Calu3 (cell line): ENCODE data around the gene IHH. TPM values are rescaled to one million over a fixed set of nuclear protein-coding genes. Genes with fewer than 3 reads are reported as not detected.

Experiments
- BruUV-seq: library from RNA; stranded (reverse); fragments of 400-500 nt; replicated peaks from 2 replicates; lab custom pipeline; 2021; lab: Mats Ljungman, UMichigan
- CTCF ChIA-PET: fragments of 300-600 bp; sonication (Branson Sonifier 250); formaldehyde crosslinking; loops from one replicate; lab custom pipeline; 2022; ENCODE audit warnings: antibody characterized with exemption; lab: Charles Lee
- DNase-seq: peaks from one replicate; pipeline ENCODE4 v3.0.0; 2022
- H3K27ac Mint-ChIP-seq: one replicate; pipeline ENCODE4 v1.8.0; 2022; ENCODE audit warnings: mixed read lengths; ENCODE audit not compliant: unreplicated experiment
- H3K27me3 Mint-ChIP-seq: one replicate; pipeline ENCODE4 v1.8.0; 2022; ENCODE audit warnings: mixed read lengths; ENCODE audit not compliant: unreplicated experiment
- H3K36me3 Mint-ChIP-seq: one replicate; pipeline ENCODE4 v1.8.0; 2022; ENCODE audit warnings: mild to moderate bottlenecking, moderate library complexity, mixed read lengths; ENCODE audit not compliant: insufficient read depth, unreplicated experiment
- H3K4me1 Mint-ChIP-seq: one replicate; pipeline ENCODE4 v1.8.0; 2022; ENCODE audit warnings: mild to moderate bottlenecking, low read depth, mixed read lengths; ENCODE audit not compliant: unreplicated experiment
- H3K4me3 Mint-ChIP-seq: one replicate; pipeline ENCODE4 v1.8.0; 2022; ENCODE audit warnings: mild to moderate bottlenecking, low read depth, moderate library complexity, mixed read lengths; ENCODE audit not compliant: unreplicated experiment
- H3K9me3 Mint-ChIP-seq: one replicate; pipeline ENCODE4 v1.8.0; 2022; ENCODE audit warnings: low read depth, mixed read lengths; ENCODE audit not compliant: unreplicated experiment
- intact Hi-C: fragments of 100-400 bp; cut with micrococcal nuclease; formaldehyde crosslinking; loops from one replicate; pipeline ENCODE4 v1.10.0; 2022; ENCODE audit not compliant: unreplicated experiment
- total RNA-seq: library from RNA; stranded (reverse); gene quantifications from 2 replicates; pipeline ENCODE4 v1.2.3, GENCODE V29; 2022
- TF ChIP-seq, protein P1 (sequence below): fragments of 200-600 bp; IDR thresholded peaks from one replicate; pipeline ENCODE4 v1.8.0; 2022; ENCODE audit warnings: antibody characterized with exemption; ENCODE audit not compliant: unreplicated experiment

Gene IHH
- total RNA-seq, 1 experiment from 2014 or later = 9.0 TPM

DNA sequence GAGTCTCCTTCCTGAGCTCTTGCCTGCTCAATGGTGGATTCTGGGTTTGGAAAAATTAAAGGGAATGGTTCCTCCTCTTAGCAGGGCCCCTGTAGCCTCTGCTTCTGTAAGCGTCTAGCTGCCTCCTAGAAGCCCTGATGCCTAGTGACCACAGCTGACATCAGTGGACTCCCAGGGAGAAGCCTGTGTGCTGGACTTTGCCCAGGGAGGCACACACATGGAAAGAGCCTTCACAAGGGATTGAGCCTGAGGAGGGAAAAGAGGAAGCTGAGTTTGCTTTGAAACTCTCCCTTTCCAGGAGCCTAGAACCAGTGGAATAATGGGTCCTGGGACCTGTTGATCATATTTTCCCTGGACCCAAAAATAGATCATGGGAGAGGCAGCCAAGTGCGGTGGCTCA is 18.0 kb downstream of the IHH start:
- Mint-ChIP-seq H3K4me3 (no peak overlapping the region), H3K27me3 (no peaks in the 10 kb centered on the region), H3K9me3 (no peaks in the 10 kb centered on the region), H3K4me1 (peaks cover 42% of the 10 kb centered on the region), H3K36me3 (peaks cover 6% of the 10 kb centered on the region), H3K27ac (peak overlapping the region; percentile 53)
- DNase-seq = no peak
- TF ChIP-seq, protein P1, sequence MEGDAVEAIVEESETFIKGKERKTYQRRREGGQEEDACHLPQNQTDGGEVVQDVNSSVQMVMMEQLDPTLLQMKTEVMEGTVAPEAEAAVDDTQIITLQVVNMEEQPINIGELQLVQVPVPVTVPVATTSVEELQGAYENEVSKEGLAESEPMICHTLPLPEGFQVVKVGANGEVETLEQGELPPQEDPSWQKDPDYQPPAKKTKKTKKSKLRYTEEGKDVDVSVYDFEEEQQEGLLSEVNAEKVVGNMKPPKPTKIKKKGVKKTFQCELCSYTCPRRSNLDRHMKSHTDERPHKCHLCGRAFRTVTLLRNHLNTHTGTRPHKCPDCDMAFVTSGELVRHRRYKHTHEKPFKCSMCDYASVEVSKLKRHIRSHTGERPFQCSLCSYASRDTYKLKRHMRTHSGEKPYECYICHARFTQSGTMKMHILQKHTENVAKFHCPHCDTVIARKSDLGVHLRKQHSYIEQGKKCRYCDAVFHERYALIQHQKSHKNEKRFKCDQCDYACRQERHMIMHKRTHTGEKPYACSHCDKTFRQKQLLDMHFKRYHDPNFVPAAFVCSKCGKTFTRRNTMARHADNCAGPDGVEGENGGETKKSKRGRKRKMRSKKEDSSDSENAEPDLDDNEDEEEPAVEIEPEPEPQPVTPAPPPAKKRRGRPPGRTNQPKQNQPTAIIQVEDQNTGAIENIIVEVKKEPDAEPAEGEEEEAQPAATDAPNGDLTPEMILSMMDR = no peak
- BruUV-seq = no TSS peak
- CTCF ChIA-PET = interaction anchor here (0.9 to 3.2 kb wide), 3 partner anchors 13 to 77 kb away, joined by 3 to 20 read pairs (median 3); no protein-coding TSS in a partner anchor
- intact Hi-C loops = no loop called here

GRCh38 chr2:219042157-219042556 is 18.6 kb downstream of the IHH start:
- no TSS peak for BruUV-seq
- TF ChIP-seq, protein P1 = no peak
- Mint-ChIP-seq H3K36me3 (peaks cover 6% of the 10 kb centered on the region), H3K4me1 (peaks cover 42% of the 10 kb centered on the region), H3K27ac (no peak overlapping the region), H3K4me3 (no peak overlapping the region), H3K9me3 (no peaks in the 10 kb centered on the region), H3K27me3 (no peaks in the 10 kb centered on the region)
- no peak for DNase-seq
- CTCF ChIA-PET = interaction anchor here (0.7 to 3.2 kb wide), 4 partner anchors 12 to 115 kb away, joined by 3 to 20 read pairs (median 3); no protein-coding TSS in a partner anchor
- intact Hi-C loops = no loop called here

- BruUV-seq = no TSS peak
- Mint-ChIP-seq H3K36me3 (peaks cover 6% of the 10 kb centered on the region), H3K27ac (peak within 1 kb of the TSS; percentile 18), H3K27me3 (no peaks in the 10 kb centered on the region), H3K4me1 (peaks cover 41% of the 10 kb centered on the region), H3K4me3 (peak within 1 kb of the TSS; percentile 74), H3K9me3 (no peaks in the 10 kb centered on the region)
- CTCF ChIA-PET = interaction anchor here (0.7 to 3.2 kb wide), 3 partner anchors 12 to 116 kb away, joined by 3 to 20 read pairs (median 4); no protein-coding TSS in a partner anchor
- intact Hi-C loops = no loop called here
- DNase-seq = peak; percentile 77
- TF ChIP-seq, protein P1 = no peak
These were observed 19.5 kb downstream of the IHH start, which contains the start of gene CFAP65 for GRCh38 chr2:219041252-219041651. TSS of gene CFAP65 (minus strand) at chr2:219041516. CDS start at chr2:219039048, 2,468 bp downstream.

- peaks cover 6% of the 10 kb centered on the region for H3K36me3 Mint-ChIP-seq
- TF ChIP-seq, protein P1 = no peak
- BruUV-seq = no TSS peak
These were observed 22.1 kb downstream of the IHH start for GRCh38 chr2:219038600-219038999.

More at GRCh38 chr2:219038600-219038999, 22.1 kb downstream of the IHH start:
- Mint-ChIP-seq H3K27ac (no peak overlapping the region), H3K9me3 (no peaks in the 10 kb centered on the region), H3K27me3 (no peaks in the 10 kb centered on the region), H3K4me1 (peaks cover 41% of the 10 kb centered on the region), H3K4me3 (peak overlapping the region; percentile 10)
- DNase-seq = no peak
- intact Hi-C loops = no loop called here
- CTCF ChIA-PET = interaction anchor here (0.6 to 2.2 kb wide), 5 partner anchors 9 to 460 kb away, joined by 3 to 19 read pairs (median 4); partner anchors contain the start of gene GMPPA
